Right renal cortex interstitium (tissue), 3 donors: ENCODE measurements around the gene DENND1B. TPM values are rescaled to one million over a fixed set of nuclear protein-coding genes. Genes with fewer than 3 reads are reported as not detected.

Experiments
- DNase-seq, 3 donors: peaks; one replicate each; pipeline ENCODE4 v3.0.0-alpha.2; 2013; ENCODE audit warnings: low read depth in 3 of 3, low spot score in 2 of 3
- polyA plus RNA-seq, 3 donors: library from polyadenylated mRNA; unstranded; fragments of 120-200 nt; gene quantifications; one replicate each; pipeline ENCODE4 v1.2.1, GENCODE V29; 2013; ENCODE audit not compliant: insufficient read length in 3 of 3

DENND1B gene
- polyA plus RNA-seq, 3 donors = 12.3 to 14.3 (median 13.5) TPM

DNA sequence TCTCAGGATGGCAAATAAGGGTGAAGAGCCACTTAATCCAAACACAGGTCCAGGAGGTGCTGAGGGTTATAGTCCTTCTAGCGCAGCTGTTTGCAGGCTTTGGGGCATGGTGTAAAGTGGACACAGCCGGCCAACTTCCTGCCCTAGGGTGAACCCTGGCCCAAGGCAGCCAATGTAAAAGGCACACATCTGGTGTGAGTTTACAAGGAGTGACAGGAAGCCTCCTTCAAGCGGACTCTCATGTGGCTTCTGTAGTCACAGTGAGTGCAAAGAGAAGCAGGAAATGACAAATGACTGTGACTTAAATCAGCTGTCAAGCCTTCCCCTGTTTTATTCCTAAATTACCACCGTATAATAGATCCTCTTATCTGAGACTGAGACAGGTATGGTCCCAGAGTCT is 294.2 kb downstream of the DENND1B start:
- no peak for DNase-seq

DNA sequence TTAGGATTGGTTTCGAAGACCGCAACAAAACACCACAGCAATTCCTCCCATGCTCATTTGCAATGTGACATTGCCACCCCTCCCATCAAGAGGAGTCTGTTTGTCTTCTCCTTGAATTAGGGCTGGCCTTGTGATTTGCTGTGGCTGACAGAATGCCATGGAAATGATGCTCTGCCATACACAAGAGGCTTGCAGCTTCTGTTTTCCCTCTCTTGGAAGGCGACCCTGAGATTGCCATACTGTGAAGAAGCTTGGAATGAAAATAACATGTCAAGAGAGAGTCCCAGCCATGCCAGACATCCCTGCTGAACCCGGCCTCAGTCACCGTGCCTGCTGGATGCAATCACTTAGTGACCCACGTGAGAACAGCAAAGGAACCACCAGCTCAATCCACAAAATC is 294.8 kb downstream of the DENND1B start:
- DNase-seq = no peak

- DNase-seq = no peak
Observed at GRCh38 chr1:197472141-197472540, 303.1 kb downstream of the DENND1B start.

DNA sequence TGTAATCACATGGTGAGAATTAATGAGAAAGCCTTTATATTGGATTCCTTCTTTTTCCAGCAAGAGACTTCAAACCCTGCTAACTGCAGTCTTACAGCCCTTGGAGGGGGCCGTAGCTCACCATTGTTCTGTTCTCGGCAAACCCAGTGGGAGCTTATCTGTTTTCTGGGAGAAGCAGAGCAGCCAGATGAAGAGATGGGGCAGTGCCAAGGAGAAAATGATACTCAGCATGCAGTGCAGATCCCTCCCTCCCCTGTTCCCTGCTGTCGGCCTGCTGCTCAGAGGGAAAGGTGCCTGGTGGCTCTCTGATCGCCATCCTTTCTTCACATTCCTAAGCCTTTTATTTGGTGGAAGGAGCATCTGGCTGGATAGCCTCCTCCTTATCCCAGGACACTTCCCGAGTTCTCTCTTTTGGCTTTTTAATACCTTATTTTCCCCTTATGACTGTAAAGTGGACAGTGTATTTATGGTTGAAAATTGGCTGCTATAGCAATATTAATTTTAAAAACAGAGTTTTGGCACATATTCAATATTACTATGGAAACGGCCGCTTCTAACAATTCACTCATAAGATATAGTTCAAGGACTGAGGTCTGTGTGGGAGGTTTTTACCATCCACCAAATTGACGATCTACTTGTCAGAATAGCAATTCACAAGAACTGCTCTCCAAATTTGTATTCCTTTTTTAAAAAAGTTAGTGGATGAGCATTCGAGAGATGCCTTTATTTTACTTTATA is 303.9 kb downstream of the DENND1B start:
- DNase-seq = no peak

DNA sequence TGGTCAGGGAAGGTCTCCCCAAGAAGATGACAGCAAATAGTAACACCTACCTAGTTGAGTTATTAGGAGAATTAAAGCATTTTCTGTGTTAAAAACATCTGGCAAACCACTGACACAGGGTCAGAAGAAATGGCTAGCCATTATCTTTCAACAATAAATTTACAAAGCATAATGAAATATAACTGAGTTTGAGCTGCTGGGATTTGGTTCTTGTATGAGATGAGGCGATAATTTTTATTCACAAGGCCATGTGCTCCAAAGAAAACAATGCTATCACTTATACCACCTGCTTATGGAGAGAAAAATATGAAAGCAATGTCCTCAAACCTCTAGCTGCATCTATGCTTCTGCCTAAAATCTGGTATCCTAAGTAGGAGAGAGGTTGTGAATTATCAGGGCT is 304.9 kb downstream of the DENND1B start:
- no peak for DNase-seq

- no peak for DNase-seq
Observed at GRCh38 chr1:197469620-197470210, 305.6 kb downstream of the DENND1B start.

DNA sequence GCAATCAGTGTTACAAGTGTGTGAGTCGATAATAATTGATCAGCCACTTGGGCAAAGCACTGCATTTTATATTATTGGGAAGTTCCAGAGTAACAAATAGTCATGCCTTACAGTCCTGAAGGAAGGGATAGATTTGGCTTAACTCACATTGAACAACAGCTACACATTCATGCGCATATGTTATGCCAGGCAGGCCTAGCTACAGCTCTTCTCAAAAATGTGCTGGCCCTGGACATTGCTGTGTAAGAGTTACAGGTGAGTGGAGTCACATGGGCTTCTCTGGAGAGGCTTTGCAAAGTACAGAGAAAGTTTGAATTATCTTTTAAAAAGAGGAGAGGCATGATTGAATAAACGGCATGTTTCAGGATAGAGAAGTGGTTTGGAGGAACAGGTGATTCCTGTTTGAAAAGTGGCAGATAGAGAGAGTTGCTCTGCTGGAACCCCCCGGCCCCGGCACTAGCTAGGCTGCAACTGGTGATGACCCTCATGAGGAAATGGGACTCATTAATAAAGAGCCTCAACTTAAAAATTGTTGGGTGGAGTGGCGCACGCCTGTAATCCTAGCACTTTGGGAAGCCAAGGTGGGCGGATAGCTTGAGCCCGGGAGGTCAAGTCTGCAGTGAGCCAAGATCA is 306.6 kb downstream of the DENND1B start:
- DNase-seq = no peak

GRCh38 chr1:197467881-197468280 is 307.4 kb downstream of the DENND1B start:
- DNase-seq = no peak

GRCh38 chr1:197466813-197467212 is 308.5 kb downstream of the DENND1B start:
- DNase-seq = no peak

DNA sequence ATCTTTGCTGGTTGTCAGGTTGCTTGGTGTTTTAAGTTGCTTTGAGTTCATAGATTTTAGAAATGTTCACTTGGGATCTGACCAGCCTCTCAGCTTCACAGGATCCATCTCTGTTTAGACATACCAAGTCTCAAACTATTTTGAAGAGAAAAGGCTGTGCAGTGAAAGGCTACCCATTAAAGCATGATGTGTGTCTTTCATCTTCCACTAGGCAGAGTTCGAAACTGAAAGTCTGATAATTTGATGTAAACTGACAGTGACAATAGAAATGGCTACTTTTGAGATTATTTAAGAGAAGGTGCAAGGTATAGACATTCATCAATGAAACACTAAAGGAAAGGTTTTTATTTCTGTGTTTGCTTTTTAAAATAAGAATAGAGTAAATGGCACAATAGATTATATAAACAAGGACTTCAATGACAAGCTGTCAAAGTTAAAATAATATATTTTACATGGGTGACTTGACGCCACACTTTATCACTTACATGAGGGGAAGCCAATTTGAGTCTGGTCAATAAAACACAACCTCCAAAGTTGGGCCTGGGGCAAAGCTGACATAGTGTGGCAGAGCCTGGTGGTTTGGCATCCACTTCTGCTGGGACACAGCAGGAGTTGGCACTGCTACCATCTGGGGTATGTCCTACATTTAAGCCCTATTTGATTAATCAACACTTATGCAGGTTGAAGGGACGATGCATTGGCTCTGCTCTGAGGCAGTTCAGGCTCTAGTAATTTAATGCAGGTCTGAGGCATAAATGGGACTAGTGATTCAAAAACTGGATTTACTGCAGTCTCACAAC is 309.6 kb downstream of the DENND1B start:
- DNase-seq = no peak

- DNase-seq = peak in 2 of 3 donors; percentile 12 to 39
Observed at GRCh38 chr1:197464044-197464443, 311.2 kb downstream of the DENND1B start.

DNA sequence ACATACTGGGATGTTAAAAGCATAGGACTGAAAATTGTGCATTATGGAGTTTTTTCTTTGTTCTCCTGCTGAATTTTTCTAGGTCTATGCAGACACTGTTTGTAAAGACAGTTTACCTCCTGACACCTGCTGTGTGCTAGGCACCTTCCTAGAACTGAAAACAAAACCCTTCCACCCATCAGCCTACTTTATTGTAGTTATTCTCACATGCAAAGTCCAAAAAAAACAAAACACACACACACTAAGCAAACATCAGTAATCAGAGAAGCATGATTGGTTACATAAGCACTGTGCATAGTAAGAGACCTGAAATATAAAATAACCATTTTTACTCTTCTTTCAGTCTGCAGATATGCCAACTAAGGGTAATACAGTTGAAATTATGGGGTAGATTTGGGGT is 312.1 kb downstream of the DENND1B start:
- no peak for DNase-seq

- no peak for DNase-seq
Observed at GRCh38 chr1:197462539-197462938, 312.7 kb downstream of the DENND1B start.

Other genes starting within 250 kb of the DENND1B start
- 1 to 10 TPM; 2.6 to 3.7 (median 2.7) TPM for gene C1orf53, start 127.2 kb upstream of the DENND1B start, polyA plus RNA-seq
- under 1 TPM in 1 of 3 donors, not detected in 2; 0.10 TPM for gene LHX9, start 141.9 kb upstream of the DENND1B start, polyA plus RNA-seq